ENCODE results near the gene GNB2. TPM values are rescaled to one million over a fixed set of nuclear protein-coding genes. Genes with fewer than 3 reads are reported as not detected.
A peak's percentile ranks its signal among the peaks of the same experiment; 100 is the strongest.
"Not testable (repeated sequence)": the region's sequence is repeated elsewhere in the genome, so short reads cannot be mapped to it uniquely, and the experiment has no call there.

Gene GNB2
- total RNA-seq, 2 donors from 2014 or later: 176 to 255 TPM

DNA sequence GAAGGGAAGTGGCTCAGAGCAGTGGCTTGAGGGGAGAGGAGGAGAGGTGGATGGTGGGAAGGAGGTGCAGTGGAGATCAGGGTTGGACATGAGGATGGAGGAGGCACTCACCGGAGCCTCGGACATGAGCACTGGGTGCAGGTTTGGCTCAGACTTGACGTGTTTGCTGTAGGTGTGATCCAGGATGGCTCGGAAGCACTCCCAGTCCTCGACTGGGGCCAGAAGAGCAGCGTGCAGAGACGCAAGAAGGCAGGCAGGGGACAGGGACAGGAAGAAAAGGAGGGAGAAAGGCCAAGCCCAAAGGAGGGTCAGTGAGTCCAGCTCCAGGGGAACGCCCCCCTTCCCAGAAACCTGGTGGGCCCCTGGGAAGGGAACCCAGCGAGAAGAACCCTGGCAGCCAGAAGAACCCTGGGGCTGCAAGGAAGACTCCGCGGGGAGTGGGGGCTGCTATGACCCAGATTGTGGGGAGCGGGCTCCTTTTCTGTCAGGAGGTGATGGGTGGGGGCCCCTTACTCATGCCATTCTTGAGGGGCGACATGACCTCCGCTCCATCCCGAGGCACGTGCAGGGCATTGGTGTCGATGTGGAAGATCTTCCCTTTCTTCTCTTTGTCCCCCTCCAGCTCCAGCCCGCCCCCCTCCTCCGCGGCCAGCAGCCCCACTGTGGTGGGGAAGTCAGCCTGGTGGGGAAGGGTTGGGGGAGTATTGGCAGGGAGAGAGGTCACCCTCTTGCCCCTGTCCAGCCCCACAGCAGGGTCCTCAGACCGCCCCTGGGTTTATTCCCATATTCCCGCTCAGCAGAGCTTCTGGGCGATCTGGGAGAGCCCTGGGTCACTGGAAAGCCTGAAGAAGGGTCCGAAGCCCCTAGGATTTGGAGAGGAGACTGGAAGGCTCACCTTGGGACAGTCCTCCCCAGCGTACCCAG lies 18.4 kb upstream of the GNB2 start:
- Histone ChIP-seq H3K9me3 (no peaks in the 10 kb centered on the region), H3K4me1 (ENCODE audit: control insufficient read depth in 1 of 2, low read depth in 2 of 2) (no peaks in the 10 kb centered on the region), H3K36me3 (no peaks in the 10 kb centered on the region), H3K4me3 (no peak overlapping the region), H3K27ac (no peak overlapping the region), H3K27me3 (replicated peaks; ENCODE audit: insufficient read depth) (no peaks in the 10 kb centered on the region)
- no peak for ATAC-seq (ENCODE audit: insufficient number of reproducible peaks, low FRiP score, low read depth)
- TF ChIP-seq, protein P1, sequence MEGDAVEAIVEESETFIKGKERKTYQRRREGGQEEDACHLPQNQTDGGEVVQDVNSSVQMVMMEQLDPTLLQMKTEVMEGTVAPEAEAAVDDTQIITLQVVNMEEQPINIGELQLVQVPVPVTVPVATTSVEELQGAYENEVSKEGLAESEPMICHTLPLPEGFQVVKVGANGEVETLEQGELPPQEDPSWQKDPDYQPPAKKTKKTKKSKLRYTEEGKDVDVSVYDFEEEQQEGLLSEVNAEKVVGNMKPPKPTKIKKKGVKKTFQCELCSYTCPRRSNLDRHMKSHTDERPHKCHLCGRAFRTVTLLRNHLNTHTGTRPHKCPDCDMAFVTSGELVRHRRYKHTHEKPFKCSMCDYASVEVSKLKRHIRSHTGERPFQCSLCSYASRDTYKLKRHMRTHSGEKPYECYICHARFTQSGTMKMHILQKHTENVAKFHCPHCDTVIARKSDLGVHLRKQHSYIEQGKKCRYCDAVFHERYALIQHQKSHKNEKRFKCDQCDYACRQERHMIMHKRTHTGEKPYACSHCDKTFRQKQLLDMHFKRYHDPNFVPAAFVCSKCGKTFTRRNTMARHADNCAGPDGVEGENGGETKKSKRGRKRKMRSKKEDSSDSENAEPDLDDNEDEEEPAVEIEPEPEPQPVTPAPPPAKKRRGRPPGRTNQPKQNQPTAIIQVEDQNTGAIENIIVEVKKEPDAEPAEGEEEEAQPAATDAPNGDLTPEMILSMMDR (IDR thresholded peaks at IDR 0.05): no peak
- DNase-seq (ENCODE audit: low spot score): no peak

DNA sequence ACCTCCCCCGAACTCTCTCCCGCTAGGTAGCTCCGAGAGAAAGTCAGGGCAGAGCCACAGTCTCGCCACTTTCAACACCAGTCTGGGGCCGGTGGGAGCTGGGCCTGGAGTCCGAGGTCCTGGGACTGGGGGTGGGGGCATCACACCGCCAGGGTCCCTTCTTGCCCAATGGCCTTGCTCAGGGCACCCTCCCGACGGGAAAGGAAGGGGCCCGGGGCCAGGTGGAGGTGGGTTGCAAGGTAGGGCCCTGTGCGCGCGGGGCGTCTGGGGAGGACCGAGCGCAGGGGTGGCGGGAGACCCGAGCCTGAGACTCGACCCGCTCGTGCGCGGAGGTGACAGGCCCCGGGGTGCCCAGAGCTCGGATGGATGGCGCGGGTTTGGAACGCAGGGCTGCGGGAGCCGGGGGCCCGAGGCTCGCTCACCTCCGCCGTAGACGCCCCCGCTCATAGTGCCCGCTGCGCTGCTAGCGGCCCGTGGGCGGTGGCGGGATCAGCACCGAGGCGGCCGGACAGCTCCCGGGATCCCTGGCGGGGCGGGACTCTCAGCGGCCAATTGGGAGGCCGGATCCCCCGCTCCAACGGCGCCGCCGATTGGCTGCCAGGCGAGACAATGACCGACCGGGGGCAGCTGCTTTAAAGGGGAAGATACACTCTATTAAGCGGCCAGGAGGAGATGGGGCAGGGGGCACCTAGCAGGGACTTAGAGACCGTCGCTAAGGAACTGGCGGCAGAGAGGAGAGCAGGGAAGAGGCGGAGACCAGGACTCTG lies 17.4 kb upstream of the GNB2 start, which contains the start of gene ACTL6B:
Gene ACTL6B (minus strand): TSS at position 541 of the 767 bp plus-strand sequence. CDS start 94 bp downstream, at position 447.
- no peak for DNase-seq (ENCODE audit: low spot score)

DNA sequence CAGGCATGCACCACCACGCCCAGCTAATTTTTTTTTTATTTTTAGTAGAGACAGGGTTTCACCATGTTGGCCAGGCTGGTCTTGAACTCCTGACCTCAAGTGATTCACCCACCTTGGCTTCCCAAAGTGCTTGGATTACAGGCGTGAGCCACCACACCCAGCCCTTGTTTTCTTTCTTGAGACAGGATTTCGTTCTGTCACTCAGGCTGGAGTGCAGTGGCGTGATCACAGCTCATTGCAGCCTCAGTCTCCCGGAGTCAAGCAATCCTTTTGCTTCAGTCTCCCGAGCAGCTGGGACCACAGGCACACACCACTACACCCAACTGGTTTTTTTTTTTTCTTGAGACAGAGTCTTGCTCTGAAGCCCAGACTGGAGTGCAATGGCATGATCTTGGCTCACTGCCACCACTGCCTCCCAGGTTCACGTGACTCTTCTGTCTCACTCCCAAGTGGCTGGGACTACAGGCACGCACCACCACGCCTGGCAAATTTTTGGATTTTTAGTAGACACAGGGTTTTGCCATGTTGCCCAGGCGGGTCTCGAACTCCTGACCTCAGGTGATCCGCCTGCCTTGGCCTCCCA lies 11.3 kb upstream of the GNB2 start:
- not testable (repeated sequence) for H3K9me3 ChIP-seq; H3K4me1 ChIP-seq (ENCODE audit: control insufficient read depth in 1 of 2, low read depth in 2 of 2); H3K4me3 ChIP-seq; H3K27me3 ChIP-seq (replicated peaks; ENCODE audit: insufficient read depth); H3K27ac ChIP-seq; ATAC-seq (ENCODE audit: insufficient number of reproducible peaks, low FRiP score, low read depth); DNase-seq (ENCODE audit: low spot score); H3K36me3 ChIP-seq

More for the DNA sequence above, 17.4 kb upstream of the GNB2 start, which contains the start of gene ACTL6B:
- Histone ChIP-seq H3K27me3 (replicated peaks; ENCODE audit: insufficient read depth) (no peaks in the 10 kb centered on the region), H3K9me3 (no peaks in the 10 kb centered on the region), H3K4me1 (ENCODE audit: control insufficient read depth in 1 of 2, low read depth in 2 of 2) (no peaks in the 10 kb centered on the region), H3K27ac (no peak within 1 kb of the TSS), H3K4me3 (no peak within 1 kb of the TSS), H3K36me3 (no peaks in the 10 kb centered on the region)
- TF ChIP-seq, protein P1 (IDR thresholded peaks at IDR 0.05): no peak
- no peak for ATAC-seq (ENCODE audit: insufficient number of reproducible peaks, low FRiP score, low read depth)

DNA sequence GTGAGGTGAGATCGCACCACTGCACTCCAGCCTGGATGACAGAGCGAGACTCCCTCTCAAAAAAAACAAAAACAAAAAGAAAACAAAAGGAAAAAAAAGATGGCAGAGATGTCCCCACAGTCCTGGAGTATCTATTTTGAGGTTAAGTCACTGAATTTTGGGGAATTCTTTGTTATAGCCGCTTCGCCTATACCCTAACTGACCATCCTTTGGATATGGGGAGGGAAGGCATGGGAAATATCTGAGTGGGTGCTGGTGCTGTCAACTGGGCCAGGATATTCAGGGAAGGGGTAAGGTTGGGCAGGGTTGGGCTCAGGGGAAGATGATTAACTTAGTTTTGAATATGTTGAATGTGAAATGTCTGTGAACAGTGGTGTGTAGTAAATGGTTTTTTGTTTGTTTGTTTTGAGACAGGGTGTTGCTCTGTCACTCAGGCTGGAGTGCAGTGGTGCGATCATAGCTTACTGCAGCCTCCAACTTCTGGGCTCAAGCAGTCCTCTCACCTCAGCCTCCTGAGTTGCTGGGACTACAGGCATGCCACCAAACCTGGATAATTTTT lies 8.3 kb upstream of the GNB2 start:
- no peak for DNase-seq (ENCODE audit: low spot score)
- Histone ChIP-seq H3K4me1 (ENCODE audit: control insufficient read depth in 1 of 2, low read depth in 2 of 2) (peaks cover 0 to 13% of the 10 kb centered on the region in 2 donors), H3K27me3 (replicated peaks; ENCODE audit: insufficient read depth) (no peaks in the 10 kb centered on the region), H3K4me3 (no peak overlapping the region), H3K36me3 (no peaks in the 10 kb centered on the region), H3K27ac (no peak overlapping the region), H3K9me3 (no peaks in the 10 kb centered on the region)
- TF ChIP-seq, protein P1 (IDR thresholded peaks at IDR 0.05): no peak
- ATAC-seq (ENCODE audit: insufficient number of reproducible peaks, low FRiP score, low read depth): no peak

DNA sequence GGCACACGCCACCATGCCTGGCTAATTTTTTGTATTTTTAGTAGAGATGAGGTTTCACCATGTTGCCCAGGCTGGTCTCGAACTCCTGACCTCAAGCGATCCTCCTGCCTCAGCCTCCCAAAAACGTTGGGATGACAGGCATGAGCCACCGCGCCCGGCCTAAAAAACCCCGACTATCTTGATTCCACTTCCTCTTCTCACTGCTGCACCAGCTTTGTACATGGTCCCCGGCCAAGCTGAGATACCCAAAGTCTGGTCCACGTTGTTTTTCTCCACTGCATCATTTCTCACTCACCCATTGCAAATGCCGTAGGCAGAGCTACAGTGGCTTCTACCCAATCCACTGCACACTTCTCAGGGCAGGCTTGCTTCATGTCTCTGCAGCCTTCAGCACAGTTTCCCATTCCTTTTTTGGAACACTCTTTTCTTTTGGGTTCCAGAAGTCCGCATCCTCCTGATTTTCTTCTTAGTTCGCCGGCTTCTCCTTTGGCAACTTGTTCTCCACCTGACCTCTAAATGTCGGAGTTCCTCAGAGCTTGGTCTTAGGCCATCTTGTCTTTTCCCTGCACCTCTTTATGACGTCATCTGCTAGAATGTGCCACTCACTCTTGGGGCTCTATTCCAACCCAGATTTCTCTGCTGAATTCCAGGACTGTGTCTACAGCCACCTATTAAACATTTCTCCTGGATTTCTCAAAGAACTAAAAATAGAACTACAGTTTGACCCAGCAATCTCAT lies 6.0 kb upstream of the GNB2 start:
- no peaks in the 10 kb centered on the region for H3K27me3 ChIP-seq (replicated peaks; ENCODE audit: insufficient read depth)
- TF ChIP-seq, protein P1 (IDR thresholded peaks at IDR 0.05): no peak
- peak overlapping the region; percentile 24 to 39 for H3K27ac ChIP-seq

More for the DNA sequence above, 6.0 kb upstream of the GNB2 start:
- DNase-seq (ENCODE audit: low spot score) (no peak), ATAC-seq (ENCODE audit: insufficient number of reproducible peaks, low FRiP score, low read depth) (peak; percentile 23)
- H3K4me1 ChIP-seq (ENCODE audit: control insufficient read depth in 1 of 2, low read depth in 2 of 2): peaks cover 0 to 13% of the 10 kb centered on the region in 2 donors
- H3K36me3 ChIP-seq: no peaks in the 10 kb centered on the region
- peak overlapping the region; percentile 1 for H3K4me3 ChIP-seq
- no peaks in the 10 kb centered on the region for H3K9me3 ChIP-seq
